Left colon (tissue), 2 donors: ENCODE results near the gene GFPT1. TPM values are rescaled to one million over a fixed set of nuclear protein-coding genes. Genes with fewer than 3 reads are reported as not detected.

Experiments used
- ATAC-seq: fragments of 200-7000 bp; cut with Tn5 transposase; one replicate; pipeline ENCODE4 v1.9.1; 2020; ENCODE audit warnings: mild to moderate bottlenecking, moderate library complexity
- DNase-seq, 2 donors: peaks; one replicate each; pipeline ENCODE4 v3.0.0-alpha.2; 2020
- intact Hi-C, 2 donors: fragments of 100-400 bp; cut with DNase I in 1 of 2; cut with micrococcal nuclease in 1 of 2; formaldehyde crosslinking; loops; one replicate each; pipeline versions ENCODE4 v1.11.2 to v1.14.0; 2022; cut with DNase I, micrococcal nuclease
- total RNA-seq, 2 donors: library from RNA; stranded (reverse); fragmentation: NEBNext Ultra II Directional; extraction: Animal tissue kit (Norgen Biotek cat#: 25700); gene quantifications; one replicate each; pipeline ENCODE4 v1.2.1, GENCODE V29; 2021
- donor health status: DM: no; HTN: no; CAD: no.
- donor health status: DM: yes; HTN: yes; CAD: no.

The GFPT1 gene
- total RNA-seq, 2 donors from 2014 or later, result 158 to 242 TPM

DNA sequence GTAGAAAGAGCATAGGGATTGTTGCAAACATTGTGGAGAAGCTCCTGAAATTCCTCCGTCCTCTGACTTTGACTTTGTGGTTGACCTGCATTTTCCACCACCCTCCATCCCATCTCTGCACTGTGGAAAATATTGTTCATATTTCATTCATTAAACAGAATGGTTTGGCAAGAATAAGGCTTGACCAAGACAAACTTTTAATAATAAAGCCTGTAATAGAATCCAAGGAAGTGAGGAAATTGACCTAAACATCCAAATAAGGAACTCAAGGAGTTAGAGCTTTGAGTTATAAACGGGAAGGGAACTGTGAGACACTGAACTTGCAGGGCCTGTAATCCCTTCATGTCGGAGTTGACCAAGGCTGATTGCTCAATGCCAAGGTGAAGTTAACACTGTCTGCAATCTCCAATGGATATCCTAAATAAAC, 115.2 kb downstream of the GFPT1 start:
- DNase-seq (no peak), ATAC-seq (no peak)
- intact Hi-C loops, result no loop called here

Other genes starting within 250 kb of the GFPT1 start
- gene NFU1, start 50.2 kb upstream of the GFPT1 start, total RNA-seq, result 10 to 100 TPM; 41.1 to 44.6 TPM